NB4 (cell line): ENCODE data around the gene CAMK2D.

ENCODE experiments used
- POLR2A ChIP-seq: IDR thresholded peaks from 2 replicates; pipeline ENCODE4 v1.6.1; 2011; ENCODE audit warnings: mild to moderate bottlenecking; ENCODE audit not compliant: insufficient read length; ENCODE audit errors: extremely low read depth
- TF ChIP-seq, protein P1 (sequence below): IDR thresholded peaks from one replicate; pipeline ENCODE4 v1.5.1; 2012; ENCODE audit warnings: low read depth, low read length

DNA sequence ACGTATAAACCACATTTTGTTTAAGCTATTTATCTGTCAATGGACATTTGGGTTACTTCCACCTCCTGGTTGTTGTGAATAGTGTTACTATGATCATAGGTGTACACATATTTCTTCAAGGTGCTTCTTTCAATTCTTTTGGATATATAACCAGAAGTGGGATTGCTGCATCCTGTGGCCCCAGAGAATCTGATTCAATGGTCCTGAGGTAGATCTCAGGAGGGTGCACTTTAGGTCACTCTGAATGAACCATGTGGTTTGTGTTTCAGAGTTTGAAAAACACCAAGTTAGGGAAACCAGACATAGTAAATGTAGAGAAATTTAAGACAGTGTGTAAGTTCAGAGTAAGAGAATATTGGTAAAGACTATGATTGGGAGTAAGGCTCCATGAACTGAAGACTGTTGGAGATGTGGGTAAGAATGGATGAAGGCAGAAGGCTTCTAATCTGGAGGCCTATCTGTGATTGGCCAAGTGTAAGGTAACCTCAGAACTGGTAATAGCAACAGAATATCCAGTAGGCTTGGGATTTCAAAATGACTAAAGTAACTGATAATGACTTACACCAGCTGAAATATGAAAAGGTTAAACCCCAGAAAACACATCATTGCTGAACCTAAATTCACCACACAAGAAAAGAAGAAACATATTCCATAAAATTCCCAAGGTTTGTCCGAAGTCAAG, 236.9 kb downstream of the CAMK2D start:
- TF ChIP-seq, protein P1, sequence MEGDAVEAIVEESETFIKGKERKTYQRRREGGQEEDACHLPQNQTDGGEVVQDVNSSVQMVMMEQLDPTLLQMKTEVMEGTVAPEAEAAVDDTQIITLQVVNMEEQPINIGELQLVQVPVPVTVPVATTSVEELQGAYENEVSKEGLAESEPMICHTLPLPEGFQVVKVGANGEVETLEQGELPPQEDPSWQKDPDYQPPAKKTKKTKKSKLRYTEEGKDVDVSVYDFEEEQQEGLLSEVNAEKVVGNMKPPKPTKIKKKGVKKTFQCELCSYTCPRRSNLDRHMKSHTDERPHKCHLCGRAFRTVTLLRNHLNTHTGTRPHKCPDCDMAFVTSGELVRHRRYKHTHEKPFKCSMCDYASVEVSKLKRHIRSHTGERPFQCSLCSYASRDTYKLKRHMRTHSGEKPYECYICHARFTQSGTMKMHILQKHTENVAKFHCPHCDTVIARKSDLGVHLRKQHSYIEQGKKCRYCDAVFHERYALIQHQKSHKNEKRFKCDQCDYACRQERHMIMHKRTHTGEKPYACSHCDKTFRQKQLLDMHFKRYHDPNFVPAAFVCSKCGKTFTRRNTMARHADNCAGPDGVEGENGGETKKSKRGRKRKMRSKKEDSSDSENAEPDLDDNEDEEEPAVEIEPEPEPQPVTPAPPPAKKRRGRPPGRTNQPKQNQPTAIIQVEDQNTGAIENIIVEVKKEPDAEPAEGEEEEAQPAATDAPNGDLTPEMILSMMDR, result no peak
- no peak for TF ChIP-seq POLR2A
